Measurements from ENCODE around the gene KIF25. TPM values are rescaled to one million over a fixed set of nuclear protein-coding genes. Genes with fewer than 3 reads are reported as not detected.

The KIF25 gene
- total RNA-seq, 1 experiment from 2014 or later = 0.59 TPM

- Histone ChIP-seq H4K20me1 (ENCODE audit: control insufficient read depth, insufficient read depth, insufficient read length) (no peaks in the 10 kb centered on the region), H3K79me1 (ENCODE audit: insufficient read depth, low read depth, low read length, poor library complexity, severe bottlenecking) (no peaks in the 10 kb centered on the region), H3K4me1 (ENCODE audit: insufficient read depth, low read length) (no peaks in the 10 kb centered on the region), H2BK15ac (ENCODE audit: low read depth, low read length) (no peak overlapping the region), H3K4ac (ENCODE audit: low read depth, low read length) (no peak overlapping the region), H2BK5ac (ENCODE audit: insufficient read length, low read length) (no peak overlapping the region), H3K9ac (ENCODE audit: extremely low read depth, insufficient read length, low read length) (no peak overlapping the region), H2AK5ac (ENCODE audit: insufficient read length, low read length) (no peak overlapping the region), H3K27me3 (ENCODE audit: insufficient read depth, low read length) (no peaks in the 10 kb centered on the region), H2BK20ac (ENCODE audit: low read depth, low read length, poor library complexity, severe bottlenecking) (no peak overlapping the region), H4K8ac (replicated peaks; ENCODE audit: insufficient read length, low read depth, low read length) (no peak overlapping the region), H3K23ac (ENCODE audit: insufficient read length, low read depth, low read length) (no peak overlapping the region), H2AFZ (ENCODE audit: low read length) (no peak overlapping the region), H3K23me2 (ENCODE audit: insufficient read length, low read depth, low read length, poor library complexity, severe bottlenecking) (no peaks in the 10 kb centered on the region), H2BK120ac (ENCODE audit: low read depth, low read length, poor library complexity, severe bottlenecking) (no peak overlapping the region), H4K5ac (ENCODE audit: insufficient read length, low read depth, low read length) (no peak overlapping the region), H3K9me3 (ENCODE audit: control insufficient read depth, low read depth, low read length) (no peaks in the 10 kb centered on the region), H3K4me2 (ENCODE audit: insufficient read depth, insufficient read length, low read length) (no peak overlapping the region), H3K56ac (ENCODE audit: insufficient read length, low read depth, low read length) (no peak overlapping the region), H3K79me2 (ENCODE audit: insufficient read depth, low read length) (no peaks in the 10 kb centered on the region), H4K91ac (ENCODE audit: insufficient read length, low read depth, low read length) (no peak overlapping the region), H2BK12ac (ENCODE audit: insufficient read length, low read depth, low read length) (no peak overlapping the region), H3K27ac (ENCODE audit: insufficient read length, low read depth, low read length) (no peak overlapping the region), H3K18ac (ENCODE audit: insufficient read length, low read depth, low read length) (no peak overlapping the region), H3K14ac (ENCODE audit: insufficient read depth, low read length) (no peak overlapping the region), H3T11ph (ENCODE audit: low read length) (no peak overlapping the region)
- Mint-ChIP-seq H3K27me3 (ENCODE audit: low read depth) (peaks cover 2% of the 10 kb centered on the region; the same call in 1 of the 2 replicates), H3K4me1 (peaks cover 13 to 14% of the 10 kb centered on the region in 2 experiments), H3K36me3 (ENCODE audit: insufficient read depth in 1 of 3, low read depth in 3 of 3) (peaks cover 0 to 16% (median 3%) of the 10 kb centered on the region in 3 experiments; a peak in 5 of 7 replicates), H3K9me3 (peaks cover 18 to 19% of the 10 kb centered on the region in 2 experiments), H3K27ac (no peak overlapping the region), H3K4me3 (no peak overlapping the region)
- no CpG with 5 or more reads among the region's 13 CpGs for WGBS (ENCODE audit: extremely low coverage, insufficient read length, low lambda C conversion rate)
- TF ChIP-seq CTCF (conservative IDR thresholded peaks at IDR 0.05) = no peak; the same call in 2 of the 3 replicates
- DNase-seq = no peak
Observed at GRCh38 chr6:168012431-168013249, 15.2 kb downstream of the KIF25 start.

All from H9 (cell line).